ENCODE results near the gene GPSM1. TPM values are rescaled to one million over a fixed set of nuclear protein-coding genes. Genes with fewer than 3 reads are reported as not detected.
A peak's percentile ranks its signal among the peaks of the same experiment; 100 is the strongest.

The GPSM1 gene
- total and polyA plus RNA-seq, 4 donors, result 12.6 to 41.6 (median 22.7) TPM

- 91 to 92% methylated on average over 10 to 13 of the region's 13 CpGs for WGBS, 2 donors
- Histone ChIP-seq H3K4me3 (no peak overlapping the region), H3K9me3 (ENCODE audit: control insufficient read depth in 4 of 4, insufficient read depth in 3 of 4, low read length in 3 of 4) (no peaks in the 10 kb centered on the region), H3K9ac (ENCODE audit: insufficient read depth in 1 of 2, low read length in 2 of 2) (no peak overlapping the region), H3K27me3 (ENCODE audit: control insufficient read depth in 3 of 3, insufficient read depth in 3 of 3, low read length in 2 of 3) (no peaks in the 10 kb centered on the region), H3K36me3 (ENCODE audit: control insufficient read depth in 4 of 4, insufficient read depth in 4 of 4, low read length in 4 of 4) (no peaks in the 10 kb centered on the region), H3K27ac (ENCODE audit: low read depth in 1 of 2, low read length in 1 of 2) (no peak overlapping the region), H3K4me1 (ENCODE audit: control insufficient read depth in 5 of 5, insufficient read depth in 5 of 5, low read length in 5 of 5) (peaks cover 0 to 19% (median 6%) of the 10 kb centered on the region in 5 donors)
- ATAC-seq (ENCODE audit: insufficient read depth, low FRiP score) (no peak), DNase-seq (no peak)
- TF ChIP-seq, protein P1, sequence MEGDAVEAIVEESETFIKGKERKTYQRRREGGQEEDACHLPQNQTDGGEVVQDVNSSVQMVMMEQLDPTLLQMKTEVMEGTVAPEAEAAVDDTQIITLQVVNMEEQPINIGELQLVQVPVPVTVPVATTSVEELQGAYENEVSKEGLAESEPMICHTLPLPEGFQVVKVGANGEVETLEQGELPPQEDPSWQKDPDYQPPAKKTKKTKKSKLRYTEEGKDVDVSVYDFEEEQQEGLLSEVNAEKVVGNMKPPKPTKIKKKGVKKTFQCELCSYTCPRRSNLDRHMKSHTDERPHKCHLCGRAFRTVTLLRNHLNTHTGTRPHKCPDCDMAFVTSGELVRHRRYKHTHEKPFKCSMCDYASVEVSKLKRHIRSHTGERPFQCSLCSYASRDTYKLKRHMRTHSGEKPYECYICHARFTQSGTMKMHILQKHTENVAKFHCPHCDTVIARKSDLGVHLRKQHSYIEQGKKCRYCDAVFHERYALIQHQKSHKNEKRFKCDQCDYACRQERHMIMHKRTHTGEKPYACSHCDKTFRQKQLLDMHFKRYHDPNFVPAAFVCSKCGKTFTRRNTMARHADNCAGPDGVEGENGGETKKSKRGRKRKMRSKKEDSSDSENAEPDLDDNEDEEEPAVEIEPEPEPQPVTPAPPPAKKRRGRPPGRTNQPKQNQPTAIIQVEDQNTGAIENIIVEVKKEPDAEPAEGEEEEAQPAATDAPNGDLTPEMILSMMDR (IDR thresholded peaks at IDR 0.05; ENCODE audit: control extremely low read depth, extremely low read depth), result no peak
Observed at GRCh38 chr9:136371533-136371880, 44.2 kb downstream of the GPSM1 start.

DNA sequence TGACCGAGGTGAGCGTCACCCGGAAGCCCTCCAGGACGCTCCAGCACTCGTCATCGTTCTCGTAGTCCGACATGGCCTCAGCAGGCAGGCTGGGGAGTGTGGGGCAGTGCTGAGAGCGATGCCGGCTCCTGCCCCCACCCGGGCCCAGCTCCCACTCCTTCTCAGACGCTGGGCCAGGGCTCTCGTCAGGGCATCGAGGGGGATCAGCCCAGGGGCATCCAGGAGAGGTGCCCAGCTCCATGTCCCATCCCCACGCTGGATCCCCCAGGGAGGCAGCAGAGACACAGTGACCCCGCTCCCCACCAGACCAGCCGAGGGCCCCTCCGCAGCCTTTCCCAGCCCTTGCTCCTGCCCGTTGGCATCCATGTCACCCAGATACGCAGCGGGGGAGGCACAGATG lies 44.7 kb downstream of the GPSM1 start:
- Histone ChIP-seq H3K9me3 (ENCODE audit: control insufficient read depth in 4 of 4, insufficient read depth in 3 of 4, low read length in 3 of 4) (no peaks in the 10 kb centered on the region), H3K9ac (ENCODE audit: insufficient read depth in 1 of 2, low read length in 2 of 2) (no peak overlapping the region), H3K27ac (ENCODE audit: low read depth in 1 of 2, low read length in 1 of 2) (peak overlapping the region in 1 of 2 donors; percentile 69), H3K27me3 (ENCODE audit: control insufficient read depth in 3 of 3, insufficient read depth in 3 of 3, low read length in 2 of 3) (no peaks in the 10 kb centered on the region), H3K4me1 (ENCODE audit: control insufficient read depth in 5 of 5, insufficient read depth in 5 of 5, low read length in 5 of 5) (peaks cover 0 to 19% (median 6%) of the 10 kb centered on the region in 5 donors), H3K36me3 (ENCODE audit: control insufficient read depth in 4 of 4, insufficient read depth in 4 of 4, low read length in 4 of 4) (no peaks in the 10 kb centered on the region), H3K4me3 (no peak overlapping the region)
- no peak for DNase-seq
- no peak for ATAC-seq (ENCODE audit: insufficient read depth, low FRiP score)
- TF ChIP-seq, protein P1 (IDR thresholded peaks at IDR 0.05; ENCODE audit: control extremely low read depth, extremely low read depth), result no peak
- 85 to 88% methylated on average over 19 to 21 of the region's 21 CpGs for WGBS, 2 donors

- TF ChIP-seq, protein P1 (IDR thresholded peaks at IDR 0.05; ENCODE audit: control extremely low read depth, extremely low read depth), result no peak
- ATAC-seq (ENCODE audit: insufficient read depth, low FRiP score) (peak; percentile 50), DNase-seq (peak; percentile 70 to 76 (median 76))
- H3K27ac ChIP-seq (ENCODE audit: low read depth in 1 of 2, low read length in 1 of 2), result peak overlapping the region in 1 of 2 donors; percentile 69
- 7 to 18% methylated on average over 17 to 21 of the region's 21 CpGs for WGBS, 2 donors
- H3K4me1 ChIP-seq (ENCODE audit: control insufficient read depth in 5 of 5, insufficient read depth in 5 of 5, low read length in 5 of 5), result peaks cover 0 to 19% (median 6%) of the 10 kb centered on the region in 5 donors
- H3K9ac ChIP-seq (ENCODE audit: insufficient read depth in 1 of 2, low read length in 2 of 2), result no peak overlapping the region
- H3K27me3 ChIP-seq (ENCODE audit: control insufficient read depth in 3 of 3, insufficient read depth in 3 of 3, low read length in 2 of 3), result no peaks in the 10 kb centered on the region
- H3K36me3 ChIP-seq (ENCODE audit: control insufficient read depth in 4 of 4, insufficient read depth in 4 of 4, low read length in 4 of 4), result no peaks in the 10 kb centered on the region
- H3K4me3 ChIP-seq, result no peak overlapping the region
- no peaks in the 10 kb centered on the region for H3K9me3 ChIP-seq (ENCODE audit: control insufficient read depth in 4 of 4, insufficient read depth in 3 of 4, low read length in 3 of 4)
Observed at GRCh38 chr9:136372561-136373299, 45.4 kb downstream of the GPSM1 start.
